K562 treated with DMSO at 1 percent for 48 hours (cell line): ENCODE results near the gene MAP1S. TPM values are rescaled to one million over a fixed set of nuclear protein-coding genes. Genes with fewer than 3 reads are reported as not detected.

ENCODE experiments used
- total RNA-seq: library from RNA; unstranded; fragments of 300-600 nt; gene quantifications from 2 replicates; pipeline ENCODE4 v1.2.3, GENCODE V29; 2022; ENCODE audit warnings: low replicate concordance; ENCODE audit errors: extremely low read depth

MAP1S gene, protein sequence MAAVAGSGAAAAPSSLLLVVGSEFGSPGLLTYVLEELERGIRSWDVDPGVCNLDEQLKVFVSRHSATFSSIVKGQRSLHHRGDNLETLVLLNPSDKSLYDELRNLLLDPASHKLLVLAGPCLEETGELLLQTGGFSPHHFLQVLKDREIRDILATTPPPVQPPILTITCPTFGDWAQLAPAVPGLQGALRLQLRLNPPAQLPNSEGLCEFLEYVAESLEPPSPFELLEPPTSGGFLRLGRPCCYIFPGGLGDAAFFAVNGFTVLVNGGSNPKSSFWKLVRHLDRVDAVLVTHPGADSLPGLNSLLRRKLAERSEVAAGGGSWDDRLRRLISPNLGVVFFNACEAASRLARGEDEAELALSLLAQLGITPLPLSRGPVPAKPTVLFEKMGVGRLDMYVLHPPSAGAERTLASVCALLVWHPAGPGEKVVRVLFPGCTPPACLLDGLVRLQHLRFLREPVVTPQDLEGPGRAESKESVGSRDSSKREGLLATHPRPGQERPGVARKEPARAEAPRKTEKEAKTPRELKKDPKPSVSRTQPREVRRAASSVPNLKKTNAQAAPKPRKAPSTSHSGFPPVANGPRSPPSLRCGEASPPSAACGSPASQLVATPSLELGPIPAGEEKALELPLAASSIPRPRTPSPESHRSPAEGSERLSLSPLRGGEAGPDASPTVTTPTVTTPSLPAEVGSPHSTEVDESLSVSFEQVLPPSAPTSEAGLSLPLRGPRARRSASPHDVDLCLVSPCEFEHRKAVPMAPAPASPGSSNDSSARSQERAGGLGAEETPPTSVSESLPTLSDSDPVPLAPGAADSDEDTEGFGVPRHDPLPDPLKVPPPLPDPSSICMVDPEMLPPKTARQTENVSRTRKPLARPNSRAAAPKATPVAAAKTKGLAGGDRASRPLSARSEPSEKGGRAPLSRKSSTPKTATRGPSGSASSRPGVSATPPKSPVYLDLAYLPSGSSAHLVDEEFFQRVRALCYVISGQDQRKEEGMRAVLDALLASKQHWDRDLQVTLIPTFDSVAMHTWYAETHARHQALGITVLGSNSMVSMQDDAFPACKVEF
- 108 TPM in 1 of 2 replicates, not detected in the other for total RNA-seq

DNA sequence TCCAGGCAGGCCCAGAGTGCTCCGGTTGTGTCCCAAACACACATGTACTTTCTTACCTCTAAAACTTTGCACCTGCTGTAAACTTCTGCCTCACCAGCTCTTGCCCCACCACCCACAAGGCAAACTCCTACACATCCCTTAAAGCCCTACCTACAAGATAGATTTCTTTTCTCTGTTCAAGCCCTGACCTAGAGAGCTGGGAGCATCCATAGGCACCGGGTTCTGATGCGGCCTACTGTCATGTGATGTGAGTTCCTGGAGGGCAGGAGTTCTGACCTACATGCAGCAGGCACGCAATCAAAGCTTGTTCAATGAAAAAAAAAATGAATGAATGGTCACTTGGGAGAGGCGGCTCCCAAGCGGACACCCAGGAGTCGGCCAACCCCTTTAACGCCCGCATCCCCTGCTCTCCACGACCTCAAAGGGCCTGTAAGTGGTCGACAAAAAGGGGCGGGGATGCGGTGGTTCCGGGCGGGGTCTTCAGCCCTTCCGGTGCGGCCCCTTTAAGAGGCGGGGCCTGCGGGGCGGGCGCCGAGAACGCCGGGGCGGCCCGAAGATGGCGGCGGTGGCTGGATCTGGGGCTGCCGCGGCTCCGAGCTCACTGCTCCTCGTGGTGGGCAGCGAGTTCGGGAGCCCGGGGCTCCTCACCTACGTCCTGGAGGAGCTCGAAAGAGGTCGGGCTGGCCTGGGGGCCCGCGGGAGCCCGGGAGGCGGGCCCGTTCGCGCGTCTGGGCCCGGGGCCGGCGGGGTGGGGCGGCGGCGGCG is at the start of gene MAP1S:
TSS of gene MAP1S (plus strand) at position 534 of the 765 bp plus-strand sequence. CDS start at position 557, 23 bp downstream.

DNA sequence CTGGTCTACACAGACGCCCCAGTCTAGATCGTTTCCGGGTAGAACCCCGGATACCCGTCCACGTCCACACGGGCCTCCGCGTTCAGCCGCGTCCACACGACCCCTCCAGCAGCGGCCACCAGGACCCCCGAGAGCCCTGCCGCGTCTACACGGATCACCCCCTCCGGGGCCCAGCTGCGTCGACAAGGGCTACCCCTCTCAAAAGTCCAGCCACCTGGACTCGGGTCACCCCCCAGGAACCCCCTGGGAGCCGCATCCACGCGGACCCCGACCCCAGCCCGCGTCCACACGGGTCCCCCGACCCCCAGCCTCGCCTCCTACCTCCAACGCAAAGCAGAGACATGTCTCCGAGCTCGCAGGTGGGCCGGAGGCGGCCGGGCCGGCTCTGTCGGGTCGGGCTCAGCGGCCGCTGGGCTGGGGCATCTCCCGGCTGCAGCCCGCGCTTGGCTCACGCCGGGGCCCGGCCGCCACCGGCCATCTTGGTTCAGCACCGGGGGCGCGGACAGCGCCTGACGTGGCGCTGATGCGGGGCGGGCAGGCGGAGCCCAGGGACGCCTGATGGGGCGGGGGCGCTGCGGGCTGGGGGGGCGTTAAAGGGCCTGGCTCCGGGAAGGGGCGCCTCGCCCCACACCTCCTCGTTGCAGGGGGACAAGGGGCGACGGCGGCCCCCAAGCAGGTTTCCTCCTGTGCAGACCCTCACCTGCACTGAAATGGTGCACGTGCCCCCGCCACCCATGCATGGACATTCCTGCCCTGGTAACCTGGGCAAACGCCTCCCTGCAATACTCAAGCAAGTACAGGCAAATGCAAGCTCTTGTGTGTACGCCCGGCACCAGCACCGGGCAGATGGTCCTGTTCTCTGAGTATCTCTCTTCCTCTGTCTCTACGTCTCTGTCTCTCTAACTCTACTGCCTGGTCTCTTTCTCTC is 31.2 kb upstream of the MAP1S start, which contains the start of gene UNC13A:
TSS of gene UNC13A (minus strand) at position 498 of the 928 bp plus-strand sequence. CDS start at position 343, 155 bp downstream.

DNA sequence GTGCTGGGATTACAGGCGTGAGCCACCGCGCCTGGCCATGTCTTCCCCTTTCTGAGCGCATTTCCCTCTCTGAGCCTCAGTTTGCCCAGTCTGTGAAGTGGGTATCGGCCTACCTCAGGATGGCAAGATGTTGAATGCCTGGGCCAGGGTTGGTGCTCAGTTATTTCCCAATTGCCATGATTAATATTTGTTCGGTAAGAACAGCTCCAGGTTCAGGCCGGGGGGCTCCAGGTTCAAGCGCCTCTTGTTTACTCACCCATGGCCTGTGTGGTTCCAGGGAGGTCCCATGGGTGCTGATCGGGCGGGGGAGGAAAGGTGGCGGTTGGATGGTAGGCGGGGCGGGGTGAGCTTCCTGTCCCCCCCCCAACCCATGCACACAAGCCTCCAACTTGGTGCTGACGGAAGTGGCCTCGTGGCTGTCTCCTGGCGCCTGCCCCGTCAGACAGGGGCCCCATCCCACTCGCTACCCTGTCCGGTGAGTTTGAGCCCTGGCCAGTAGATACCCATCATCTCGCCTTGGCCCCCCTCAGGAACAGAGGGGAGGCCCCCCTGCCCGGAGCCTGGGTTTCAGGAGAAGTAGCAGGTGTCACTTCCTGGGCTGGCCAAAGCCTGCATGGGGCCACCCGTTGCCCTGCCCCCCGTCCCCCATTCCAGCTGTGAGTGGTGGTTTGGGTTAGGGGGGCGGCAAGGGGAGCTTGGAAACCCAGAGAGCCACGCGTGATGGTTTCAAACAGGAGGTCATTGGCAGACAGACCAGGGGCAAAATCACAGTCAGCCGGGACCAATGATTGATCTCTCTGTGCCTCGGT is 32.0 kb downstream of the MAP1S start, which contains the start of gene FCHO1:
TSS of gene FCHO1 (plus strand) at position 375 of the 809 bp plus-strand sequence. CDS start 3,688 bp downstream, outside the sequence.

Other genes starting within 250 kb of the MAP1S start
- not detected in 2 replicates for gene SLC27A1, start 249.0 kb upstream of the MAP1S start, total RNA-seq
- gene PGLS, start 207.8 kb upstream of the MAP1S start, total RNA-seq, result not detected in 2 replicates
- gene COLGALT1, start 163.8 kb upstream of the MAP1S start, total RNA-seq, result 98.5 TPM in 1 of 2 replicates, not detected in the other
- gene UNC13A, start 31.1 kb upstream of the MAP1S start, total RNA-seq, result not detected in 2 replicates
- gene FCHO1, start 32.0 kb downstream of the MAP1S start, total RNA-seq, result not detected in 2 replicates
- gene B3GNT3, start 75.7 kb downstream of the MAP1S start, total RNA-seq, result not detected in 2 replicates
- not detected in 2 replicates for gene INSL3, start 102.0 kb downstream of the MAP1S start, total RNA-seq
- gene JAK3, start 128.5 kb downstream of the MAP1S start, total RNA-seq, result not detected in 2 replicates
- gene RPL18A, start 140.4 kb downstream of the MAP1S start, total RNA-seq, result 3,210 TPM in 1 of 2 replicates, not detected in the other
- not detected in 2 replicates for gene SLC5A5, start 152.5 kb downstream of the MAP1S start, total RNA-seq
- gene CCDC124, start 213.5 kb downstream of the MAP1S start, total RNA-seq, result not detected in 2 replicates
- gene KCNN1, start 247.6 kb downstream of the MAP1S start, total RNA-seq, result not detected in 2 replicates